Measurements from ENCODE around the gene BRINP1. TPM values are rescaled to one million over a fixed set of nuclear protein-coding genes. Genes with fewer than 3 reads are reported as not detected.

Gene BRINP1
- total and polyA plus RNA-seq, 10 of the 15 experiments (the other 5 are each of a cell fraction or from before 2014, with no cell fraction given), result not detected

DNA sequence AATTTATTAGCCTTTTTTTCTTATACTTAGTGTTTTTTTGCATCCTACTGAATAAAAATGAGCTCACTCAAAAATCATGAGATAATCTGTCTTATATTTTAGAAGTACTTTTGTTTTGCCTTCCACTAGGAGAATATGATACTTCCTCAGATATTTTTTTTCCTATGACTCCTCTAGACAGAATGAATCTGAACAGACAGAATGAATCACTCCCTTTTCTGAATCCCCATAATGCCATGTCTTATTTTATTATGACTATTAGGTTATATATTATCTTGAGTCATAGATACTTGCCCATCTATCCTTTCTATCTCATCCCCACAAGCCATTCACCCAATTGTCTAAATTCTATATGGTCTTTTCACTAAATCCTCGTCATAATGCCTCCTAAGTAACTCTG, 134.6 kb downstream of the BRINP1 start (continued):
- no peak for TF ChIP-seq BCL11A (IDR thresholded peaks at IDR 0.05; ENCODE audit: low read depth, low read length)
- no peak for TF ChIP-seq PAX5 (IDR thresholded peaks at IDR 0.05; ENCODE audit: borderline replicate concordance, low read depth, low read length)
- no peak for TF ChIP-seq FOS (IDR thresholded peaks at IDR 0.05; ENCODE audit: borderline replicate concordance, extremely low read depth, insufficient read length)
- no peak for TF ChIP-seq GABPA (IDR thresholded peaks at IDR 0.05; ENCODE audit: low read depth)
- TF ChIP-seq KAT2A (conservative IDR thresholded peaks at IDR 0.05; ENCODE audit: control insufficient read depth, low read depth, low read length), result no peak

DNA sequence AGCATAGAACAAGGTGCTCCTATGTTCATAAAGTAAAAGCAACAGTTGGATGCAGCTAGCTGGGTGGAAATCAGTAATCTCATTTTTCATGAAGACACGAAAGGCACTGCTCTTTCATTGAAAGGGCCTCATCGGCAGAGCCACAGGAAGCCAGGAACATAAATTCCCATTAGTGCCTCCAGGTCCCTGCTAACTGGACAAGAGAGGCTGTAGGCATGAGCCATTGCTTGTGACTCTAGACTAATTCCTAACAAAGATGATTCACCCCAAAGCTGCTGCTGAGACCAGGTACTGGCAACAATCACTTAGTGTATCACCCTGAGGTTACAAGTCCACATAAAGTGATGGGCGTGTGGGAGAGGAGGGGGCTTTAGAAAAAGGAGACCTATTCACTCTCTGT, 141.8 kb downstream of the BRINP1 start:
- no peak overlapping the region for H2AFZ ChIP-seq (ENCODE audit: control insufficient read depth, low read depth, low read length)
- POLR2A ChIA-PET, result no interaction called here
- in situ Hi-C loops (cut with MboI), result no loop called here
- RAD21 ChIA-PET (ENCODE audit: unreplicated experiment), result no interaction called here
- H4K20me1 ChIP-seq (ENCODE audit: control insufficient read depth, insufficient read depth), result no peaks in the 10 kb centered on the region
- FAIRE-seq, result no peak
- no peak for DNase-seq (ENCODE audit: low read depth, low spot score)
- no peak for ATAC-seq
- WGBS (ENCODE audit: insufficient coverage, insufficient replicate concordance, low lambda C conversion rate, missing lambda C conversion rate), result 18% methylated on average over 3 of the region's 3 CpGs
- SMC1A ChIA-PET (ENCODE audit: uncharacterized antibody, unreplicated experiment), result no interaction called here
- no peak overlapping the region for H3K4me3 ChIP-seq
- BruUV-seq (replicated peaks), result no TSS peak
- no peak overlapping the region for H3K4me2 ChIP-seq (ENCODE audit: control insufficient read depth, insufficient read depth)
- no peak overlapping the region for H3K9ac ChIP-seq (ENCODE audit: control insufficient read depth, insufficient read depth, low read length)
- H3K27me3 ChIP-seq (replicated peaks in 1 of 2; ENCODE audit: control insufficient read depth in 2 of 2, insufficient read depth in 2 of 2, low read length in 1 of 2), result no peaks in the 10 kb centered on the region
- CTCF ChIA-PET, result no interaction called here
- no peaks in the 10 kb centered on the region for H3K36me3 ChIP-seq (ENCODE audit: control insufficient read depth in 2 of 2, insufficient read depth in 2 of 2, low read length in 1 of 2)
- intact Hi-C loops (cut with micrococcal nuclease; ENCODE audit: unreplicated experiment), result no loop called here
- H3K9me3 ChIP-seq (replicated peaks; ENCODE audit: control insufficient read depth, insufficient read depth, low read length), result no peaks in the 10 kb centered on the region
- H3K27ac ChIP-seq (ENCODE audit: control insufficient read depth, insufficient read depth), result no peak overlapping the region
- no peaks in the 10 kb centered on the region for H3K79me2 ChIP-seq (ENCODE audit: control insufficient read depth, insufficient read depth, low read length)
- no peaks in the 10 kb centered on the region for H3K4me1 ChIP-seq (ENCODE audit: control insufficient read depth, insufficient read depth, low read length)
- TF ChIP-seq NFYB (IDR thresholded peaks at IDR 0.05; ENCODE audit: insufficient read depth, low read depth, low read length) (no peak), NFYA (IDR thresholded peaks at IDR 0.05; ENCODE audit: borderline replicate concordance, low read depth, low read length) (no peak), GABPA (IDR thresholded peaks at IDR 0.05; ENCODE audit: low read depth) (no peak), ZNF207 (IDR thresholded peaks at IDR 0.05; ENCODE audit: borderline replicate concordance) (no peak), EED (IDR thresholded peaks at IDR 0.05; ENCODE audit: low read depth) (no peak), CREB1 (IDR thresholded peaks at IDR 0.05; ENCODE audit: low read depth) (no peak), TAF1 (IDR thresholded peaks at IDR 0.05; ENCODE audit: borderline replicate concordance, low read depth, low read length) (no peak), RELA (IDR thresholded peaks at IDR 0.05; ENCODE audit: borderline replicate concordance, partially characterized antibody) (no peak), RB1 (IDR thresholded peaks at IDR 0.05; ENCODE audit: borderline replicate concordance) (no peak), TCF12 (IDR thresholded peaks at IDR 0.05; ENCODE audit: low read depth, low read length) (no peak), POLR2AphosphoS2 (IDR thresholded peaks at IDR 0.05; ENCODE audit: low read depth, low read length) (no peak), CREM (IDR thresholded peaks at IDR 0.05; ENCODE audit: low read depth) (no peak), RUNX3 (IDR thresholded peaks at IDR 0.05; ENCODE audit: low read length) (no peak), MXI1 (IDR thresholded peaks at IDR 0.05; ENCODE audit: low read depth, low read length) (no peak), NR2C2 (IDR thresholded peaks at IDR 0.05; ENCODE audit: borderline replicate concordance, control insufficient read depth, insufficient read length, low read depth) (no peak)
- TF ChIP-seq, protein P1, sequence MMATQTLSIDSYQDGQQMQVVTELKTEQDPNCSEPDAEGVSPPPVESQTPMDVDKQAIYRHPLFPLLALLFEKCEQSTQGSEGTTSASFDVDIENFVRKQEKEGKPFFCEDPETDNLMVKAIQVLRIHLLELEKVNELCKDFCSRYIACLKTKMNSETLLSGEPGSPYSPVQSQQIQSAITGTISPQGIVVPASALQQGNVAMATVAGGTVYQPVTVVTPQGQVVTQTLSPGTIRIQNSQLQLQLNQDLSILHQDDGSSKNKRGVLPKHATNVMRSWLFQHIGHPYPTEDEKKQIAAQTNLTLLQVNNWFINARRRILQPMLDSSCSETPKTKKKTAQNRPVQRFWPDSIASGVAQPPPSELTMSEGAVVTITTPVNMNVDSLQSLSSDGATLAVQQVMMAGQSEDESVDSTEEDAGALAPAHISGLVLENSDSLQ (IDR thresholded peaks at IDR 0.05), result no peak
- TF ChIP-seq, protein P2, sequence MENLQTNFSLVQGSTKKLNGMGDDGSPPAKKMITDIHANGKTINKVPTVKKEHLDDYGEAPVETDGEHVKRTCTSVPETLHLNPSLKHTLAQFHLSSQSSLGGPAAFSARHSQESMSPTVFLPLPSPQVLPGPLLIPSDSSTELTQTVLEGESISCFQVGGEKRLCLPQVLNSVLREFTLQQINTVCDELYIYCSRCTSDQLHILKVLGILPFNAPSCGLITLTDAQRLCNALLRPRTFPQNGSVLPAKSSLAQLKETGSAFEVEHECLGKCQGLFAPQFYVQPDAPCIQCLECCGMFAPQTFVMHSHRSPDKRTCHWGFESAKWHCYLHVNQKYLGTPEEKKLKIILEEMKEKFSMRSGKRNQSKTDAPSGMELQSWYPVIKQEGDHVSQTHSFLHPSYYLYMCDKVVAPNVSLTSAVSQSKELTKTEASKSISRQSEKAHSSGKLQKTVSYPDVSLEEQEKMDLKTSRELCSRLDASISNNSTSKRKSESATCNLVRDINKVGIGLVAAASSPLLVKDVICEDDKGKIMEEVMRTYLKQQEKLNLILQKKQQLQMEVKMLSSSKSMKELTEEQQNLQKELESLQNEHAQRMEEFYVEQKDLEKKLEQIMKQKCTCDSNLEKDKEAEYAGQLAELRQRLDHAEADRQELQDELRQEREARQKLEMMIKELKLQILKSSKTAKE (IDR thresholded peaks at IDR 0.05; ENCODE audit: low read depth, poor library complexity, severe bottlenecking), result no peak
- TF ChIP-seq, protein P3, sequence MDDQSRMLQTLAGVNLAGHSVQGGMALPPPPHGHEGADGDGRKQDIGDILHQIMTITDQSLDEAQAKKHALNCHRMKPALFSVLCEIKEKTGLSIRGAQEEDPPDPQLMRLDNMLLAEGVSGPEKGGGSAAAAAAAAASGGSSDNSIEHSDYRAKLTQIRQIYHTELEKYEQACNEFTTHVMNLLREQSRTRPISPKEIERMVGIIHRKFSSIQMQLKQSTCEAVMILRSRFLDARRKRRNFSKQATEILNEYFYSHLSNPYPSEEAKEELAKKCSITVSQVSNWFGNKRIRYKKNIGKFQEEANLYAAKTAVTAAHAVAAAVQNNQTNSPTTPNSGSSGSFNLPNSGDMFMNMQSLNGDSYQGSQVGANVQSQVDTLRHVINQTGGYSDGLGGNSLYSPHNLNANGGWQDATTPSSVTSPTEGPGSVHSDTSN (IDR thresholded peaks at IDR 0.05; ENCODE audit: insufficient replicate concordance, low read depth, low read length), result no peak

All from GM12878 (cell line).